H1 (cell line): ENCODE results near the gene AHDC1. TPM values are rescaled to one million over a fixed set of nuclear protein-coding genes. Genes with fewer than 3 reads are reported as not detected.

Experiments
- CTCF ChIA-PET: fragments of 300-600 bp; sonication (Branson Sonifier 250); formaldehyde crosslinking; loops from one replicate; lab custom pipeline; 2021; ENCODE audit not compliant: partially characterized antibody; lab: Charles Lee
- POLR2A ChIA-PET: fragments of 300-600 bp; sonication (Branson Sonifier 250); formaldehyde crosslinking; loops from one replicate; lab custom pipeline; 2021; ENCODE audit warnings: inconsistent platforms; ENCODE audit not compliant: partially characterized antibody; lab: Charles Lee
- DNase-seq, 2 experiments: peaks; one replicate each; pipeline versions ENCODE4 v3.0.0 to v3.0.0-alpha.2; 2010 to 2022; ENCODE audit warnings: low spot score in 2 of 2, low read depth in 1 of 2, mixed read lengths in 1 of 2
- FAIRE-seq: peaks from 2 replicates; lab custom pipeline; 2011; peaks lifted over from hg19 to GRCh38; lab: Jason Lieb, UNC
- H2AFZ ChIP-seq: 2 replicates; pipeline ENCODE4 v1.8.1; 2012; ENCODE audit warnings: low read length, inconsistent platforms
- H2AK5ac ChIP-seq: 2 replicates; pipeline ENCODE4 v1.6.1; 2013; ENCODE audit warnings: low read depth, low read length
- H2BK120ac ChIP-seq: replicated peaks from 2 replicates; pipeline ENCODE3; 2013; ENCODE audit warnings: low read depth, low read length, inconsistent platforms
- H2BK12ac ChIP-seq: 2 replicates; pipeline ENCODE4 v1.6.1; 2013; ENCODE audit warnings: low read depth, low read length
- H2BK15ac ChIP-seq: 2 replicates; pipeline ENCODE4 v1.6.1; 2013; ENCODE audit warnings: low read length
- H2BK20ac ChIP-seq: 2 replicates; pipeline ENCODE4 v1.6.1; 2013; ENCODE audit warnings: low read length
- H2BK5ac ChIP-seq: 2 replicates; pipeline ENCODE4 v1.6.1; 2013; ENCODE audit warnings: low read depth, low read length
- H3K14ac ChIP-seq: 2 replicates; pipeline ENCODE4 v1.6.1; 2013; ENCODE audit warnings: inconsistent platforms; ENCODE audit not compliant: insufficient read length
- H3K18ac ChIP-seq: 2 replicates; pipeline ENCODE4 v1.6.1; 2013; ENCODE audit warnings: low read length; ENCODE audit errors: extremely low read depth
- H3K23ac ChIP-seq: 2 replicates; pipeline ENCODE4 v1.6.1; 2013; ENCODE audit warnings: inconsistent platforms; ENCODE audit not compliant: insufficient read length
- H3K23me2 ChIP-seq: 2 replicates; pipeline ENCODE4 v1.6.1; 2013; ENCODE audit warnings: low read depth, low read length
- H3K27ac ChIP-seq: 2 replicates; pipeline ENCODE4 v1.6.1; 2011; ENCODE audit warnings: low read depth, low read length, inconsistent platforms
- H3K27me3 ChIP-seq, 4 experiments: replicated peaks in 1 of 4; 1 replicate in 1 of 4; 2 replicates in 3 of 4; pipeline versions ENCODE4 v1.6.1 to v1.8.1; 2011 to 2013; ENCODE audit warnings: low read length in 3 of 4, mild to moderate bottlenecking in 3 of 4, inconsistent platforms in 2 of 4, mixed read lengths in 2 of 4, moderate library complexity in 1 of 4; ENCODE audit not compliant: control insufficient read depth in 3 of 4, insufficient read depth in 3 of 4; ENCODE audit errors: extremely low read depth in 1 of 4
- H3K36me3 ChIP-seq, 4 experiments: 2 replicates each; pipeline versions ENCODE4 v1.6.1 to v1.8.1; 2011 to 2013; ENCODE audit warnings: mild to moderate bottlenecking in 4 of 4, low read length in 3 of 4, moderate library complexity in 2 of 4, control low read depth in 1 of 4, inconsistent platforms in 1 of 4; ENCODE audit not compliant: insufficient read depth in 4 of 4, control insufficient read depth in 2 of 4
- H3K4ac ChIP-seq: replicated peaks from 2 replicates; pipeline ENCODE3; 2013; ENCODE audit warnings: low read length, low read depth, mixed read lengths, inconsistent platforms; ENCODE audit not compliant: insufficient read length
- H3K4me1 ChIP-seq, 4 experiments: replicated peaks in 1 of 4; 1 replicate in 1 of 4; 2 replicates in 3 of 4; pipeline versions ENCODE4 v1.6.1 to v1.8.1; 2011 to 2013; ENCODE audit warnings: low read length in 3 of 4, inconsistent platforms in 2 of 4, mixed read lengths in 1 of 4; ENCODE audit not compliant: insufficient read depth in 4 of 4, control insufficient read depth in 3 of 4
- H3K4me2 ChIP-seq, 2 experiments: 2 replicates each; pipeline versions ENCODE4 v1.6.1 to v1.8.1; 2011 to 2013; ENCODE audit warnings: low read depth in 2 of 2, low read length in 2 of 2, control low read depth in 1 of 2, inconsistent platforms in 1 of 2, mild to moderate bottlenecking in 1 of 2; ENCODE audit not compliant: insufficient read depth in 1 of 2
- H3K4me3 ChIP-seq, 4 experiments: fragments of 200-600, 300-600 bp in 1 of 4; sonication (generic), shearing (Covaris generic), sonication (Bioruptor Twin) in 1 of 4; 2 replicates each; pipeline versions ENCODE4 v1.5.1 to v1.8.1; 2011 to 2016; ENCODE audit warnings: low read length in 4 of 4, low read depth in 3 of 4, control low read depth in 2 of 4, inconsistent platforms in 2 of 4, mild to moderate bottlenecking in 2 of 4, mixed read lengths in 1 of 4, moderate library complexity in 1 of 4; ENCODE audit not compliant: insufficient read depth in 2 of 4; ENCODE audit errors: extremely low read depth in 1 of 4
- H3K56ac ChIP-seq: replicated peaks from 2 replicates; pipeline ENCODE3; 2013; ENCODE audit warnings: low read depth, mild to moderate bottlenecking, mixed read lengths, low read length, inconsistent platforms; ENCODE audit not compliant: insufficient read length
- H3K79me1 ChIP-seq: 2 replicates; pipeline ENCODE4 v1.6.1; 2013; ENCODE audit warnings: low read depth, low read length, control low read depth
- H3K79me2 ChIP-seq, 2 experiments: 2 replicates each; pipeline versions ENCODE4 v1.6.1 to v1.8.1; 2012 to 2013; ENCODE audit warnings: low read length in 2 of 2, mild to moderate bottlenecking in 2 of 2, inconsistent platforms in 1 of 2; ENCODE audit not compliant: insufficient read depth in 2 of 2, control insufficient read depth in 1 of 2
- H3K9ac ChIP-seq, 4 experiments: replicated peaks in 1 of 4; 1 replicate in 1 of 4; 2 replicates in 3 of 4; pipeline versions ENCODE4 v1.6.1 to v1.8.1; 2011 to 2013; ENCODE audit warnings: low read depth in 3 of 4, low read length in 3 of 4, control low read depth in 2 of 4, mild to moderate bottlenecking in 2 of 4, moderate library complexity in 2 of 4, inconsistent platforms in 1 of 4; ENCODE audit errors: extremely low read depth in 1 of 4
- H3K9me3 ChIP-seq, 2 experiments: 2 replicates each; pipeline versions ENCODE4 v1.6.1 to v1.8.1; 2012 to 2013; ENCODE audit warnings: mild to moderate bottlenecking in 2 of 2, moderate library complexity in 2 of 2, control low read depth in 1 of 2, inconsistent platforms in 1 of 2, low read depth in 1 of 2, low read length in 1 of 2, mixed read lengths in 1 of 2; ENCODE audit not compliant: insufficient read depth in 2 of 2
- H4K20me1 ChIP-seq, 2 experiments: replicated peaks in 1 of 2; 2 replicates each; pipeline versions ENCODE3 to v1.8.1; 2011 to 2013; ENCODE audit warnings: inconsistent platforms in 2 of 2, low read length in 2 of 2, mild to moderate bottlenecking in 1 of 2; ENCODE audit not compliant: insufficient read depth in 2 of 2, control insufficient read depth in 1 of 2
- H4K5ac ChIP-seq: 2 replicates; pipeline ENCODE4 v1.6.1; 2013; ENCODE audit warnings: low read length, low read depth, mixed read lengths, inconsistent platforms; ENCODE audit not compliant: insufficient read length
- H4K8ac ChIP-seq: 2 replicates; pipeline ENCODE4 v1.8.0; 2013; ENCODE audit warnings: mild to moderate bottlenecking, moderate library complexity, low read length, inconsistent platforms; ENCODE audit not compliant: insufficient read depth; ENCODE audit errors: extremely low read depth
- H4K91ac ChIP-seq: replicated peaks from 2 replicates; pipeline ENCODE3; 2013; ENCODE audit warnings: low read length, mixed read lengths, inconsistent platforms; ENCODE audit not compliant: insufficient read length
- ASH2L ChIP-seq: fragments of 200-600, 300-600 bp; sonication (generic); IDR thresholded peaks from one replicate; pipeline ENCODE4 v1.7.1; 2017; ENCODE audit warnings: low read length
- E2F6 ChIP-seq: IDR thresholded peaks from 2 replicates; pipeline ENCODE4 v1.6.1; 2012; ENCODE audit warnings: inconsistent platforms
- JUND ChIP-seq: IDR thresholded peaks from 2 replicates; pipeline ENCODE4 v1.6.1; 2011; ENCODE audit warnings: mild to moderate bottlenecking, improper control_type of control experiment, low read length
- POU5F1 ChIP-seq: IDR thresholded peaks from 2 replicates; pipeline ENCODE4 v1.6.1; 2011; ENCODE audit warnings: low read depth, mild to moderate bottlenecking, low read length, moderate library complexity
- RBBP5 ChIP-seq: IDR thresholded peaks from 2 replicates; pipeline ENCODE4 v1.7.1; 2012; ENCODE audit warnings: low read depth, mild to moderate bottlenecking, inconsistent platforms, low read length, moderate library complexity, borderline replicate concordance
- SIN3A ChIP-seq, 2 experiments: IDR thresholded peaks in 1 of 2; conservative IDR thresholded peaks in 1 of 2; 2 replicates each; pipeline ENCODE4 v1.6.1; 2011 to 2012; ENCODE audit warnings: low read length in 2 of 2, improper control_type of control experiment in 1 of 2, low read depth in 1 of 2, mild to moderate bottlenecking in 1 of 2
- TAF7 ChIP-seq: optimal IDR thresholded peaks from 2 replicates; pipeline ENCODE3; 2011; ENCODE audit warnings: low read depth, mild to moderate bottlenecking, inconsistent platforms, low read length, moderate library complexity, borderline replicate concordance
- TBP ChIP-seq: IDR thresholded peaks from 2 replicates; pipeline ENCODE4 v1.6.1; 2011; ENCODE audit warnings: low read depth, low read length, improper control_type of control experiment
- WGBS, 2 experiments: shearing (Covaris generic) in 1 of 2; methylation state at CpG; one replicate each; pipeline versions ENCODE4 v1.1.6 to v1.1.7; 2013 to 2015; ENCODE audit warnings: low lambda C conversion rate in 2 of 2, mixed read lengths in 2 of 2, inconsistent platforms in 1 of 2, low coverage in 1 of 2, missing lambda C conversion rate in 1 of 2; ENCODE audit not compliant: insufficient replicate concordance in 2 of 2, insufficient coverage in 1 of 2, insufficient read length in 1 of 2; ENCODE audit errors: extremely low coverage in 1 of 2, missing lambda C conversion rate in 1 of 2; 5-methylcytosine and 5-hydroxymethylcytosine counted together
- polyA plus RNA-seq, 7 experiments: library from polyadenylated mRNA; depleted of rRNA in 3 of 7; stranded (reverse) in 5 of 7; unstranded in 2 of 7; fragments of >200 nt in 5 of 7; fragments of 200-250 nt in 2 of 7; gene quantifications; 1 replicate in 5 of 7; 2 replicates in 1 of 7; 4 replicates in 1 of 7; pipeline versions ENCODE4 v1.2.1 to v1.2.3, GENCODE V29; 2011 to 2013; ENCODE audit warnings: missing spikeins in 2 of 7, mixed read lengths in 2 of 7
- total RNA-seq: library from RNA; stranded (reverse); fragmentation: NEBNext Ultra II Directional; extraction: Animal tissue kit (Norgen Biotek cat#: 25700); gene quantifications from 2 replicates; pipeline ENCODE4 v1.2.1, GENCODE V29; 2021

AHDC1 gene
- total and polyA plus RNA-seq, 2 of the 8 experiments (the other 6 are each of a cell fraction or from before 2014, with no cell fraction given) = 4.4 to 35.1 TPM

- Histone ChIP-seq H2BK15ac (no peak overlapping the region), H2AK5ac (no peak overlapping the region), H2BK12ac (peak overlapping the region; percentile 60; the same call in 1 of the 2 replicates), H3K9me3 (no peaks in the 10 kb centered on the region), H3K27me3 (no peaks in the 10 kb centered on the region), H4K5ac (no peak overlapping the region), H3K79me1 (no peaks in the 10 kb centered on the region), H2BK120ac (no peak overlapping the region), H2AFZ (no peak overlapping the region; the same call in 1 of the 2 replicates), H3K36me3 (no peaks in the 10 kb centered on the region), H3K18ac (no peak overlapping the region; the same call in 1 of the 2 replicates), H2BK20ac (no peak overlapping the region), H4K8ac (no peak overlapping the region), H3K79me2 (no peaks in the 10 kb centered on the region), H3K14ac (no peak overlapping the region), H3K4me3 (no peak overlapping the region), H3K4ac (no peak overlapping the region), H3K9ac (no peak overlapping the region), H4K20me1 (no peaks in the 10 kb centered on the region), H3K4me2 (no peak overlapping the region), H2BK5ac (0 out of 2 replicates have a peak overlapping the region, but pooled peaks have one; percentile 54), H3K4me1 (peaks cover 0 to 11% (median 5%) of the 10 kb centered on the region in 4 experiments; a peak in 6 of 7 replicates), H3K23me2 (no peaks in the 10 kb centered on the region), H3K56ac (no peak overlapping the region), H4K91ac (peak overlapping the region; percentile 2), H3K27ac (no peak overlapping the region), H3K23ac (no peak overlapping the region)
- no peak for DNase-seq
- ChIA-PET POLR2A (interaction anchor here (1.2 to 1.5 kb wide), 3 partner anchors 8 to 24 kb away, joined by 3 to 5 read pairs (median 3); partner anchors contain the start of gene WASF2), CTCF (interaction anchor here (1.0 to 3.4 kb wide), 5 partner anchors 12 to 92 kb away, joined by 3 to 18 read pairs (median 4); no protein-coding TSS in a partner anchor)
- no peak for TF ChIP-seq POU5F1
- no peak for TF ChIP-seq JUND
- TF ChIP-seq RBBP5 = no peak
- TF ChIP-seq TBP = no peak
- no peak for TF ChIP-seq TAF7
- no peak for TF ChIP-seq E2F6
- no peak for TF ChIP-seq ASH2L
- no peak for TF ChIP-seq SIN3A (conservative IDR thresholded peaks at IDR 0.05 in 1 of 2, IDR thresholded peaks at IDR 0.05 in 1 of 2; ENCODE audit: low read depth in 1 of 2, low read length in 2 of 2)
- 74% methylated on average over 7 of the region's 7 CpGs; no CpG with 5 or more reads in 1 of the 2 experiments for WGBS, 2 experiments
- FAIRE-seq = no peak
These were observed 90.0 kb downstream of the AHDC1 start for GRCh38 chr1:27513958-27514357.
